Type B pancreatic cell (in vitro differentiated cells): ENCODE results near the gene NPFF. TPM values are rescaled to one million over a fixed set of nuclear protein-coding genes. Genes with fewer than 3 reads are reported as not detected.

Source experiments
- DNase-seq: peaks from one replicate; pipeline ENCODE4 v3.0.0; 2021; ENCODE audit warnings: mixed read lengths; ENCODE audit not compliant: unreplicated experiment; ENCODE audit errors: extremely low spot score
- H3K27ac Mint-ChIP-seq: 2 replicates; pipeline ENCODE4 v1.8.0; 2021; ENCODE audit warnings: mild to moderate bottlenecking, mixed read lengths
- H3K27me3 Mint-ChIP-seq: 2 replicates; pipeline ENCODE4 v1.8.0; 2021; ENCODE audit warnings: mixed read lengths
- H3K36me3 Mint-ChIP-seq: 2 replicates; pipeline ENCODE4 v1.8.0; 2021; ENCODE audit warnings: mixed read lengths
- H3K4me1 Mint-ChIP-seq: one replicate; pipeline ENCODE4 v1.8.0; 2021; ENCODE audit warnings: mixed read lengths; ENCODE audit not compliant: unreplicated experiment
- H3K4me3 Mint-ChIP-seq: 2 replicates; pipeline ENCODE4 v1.8.0; 2021; ENCODE audit warnings: mild to moderate bottlenecking, mixed read lengths
- H3K9me3 Mint-ChIP-seq: 2 replicates; pipeline ENCODE4 v1.8.0; 2021; ENCODE audit warnings: mixed read lengths
- CTCF ChIP-seq: fragments of 200-600 bp; sonication (generic); conservative IDR thresholded peaks from 2 replicates; pipeline ENCODE4 v1.5.0; 2021; ENCODE audit warnings: antibody characterized with exemption, mild to moderate bottlenecking
- total RNA-seq: library from RNA; stranded (reverse); gene quantifications from 2 replicates; pipeline ENCODE4 v1.2.1, GENCODE V29; 2021; ENCODE audit warnings: low replicate concordance

The NPFF gene
- total RNA-seq, 1 donor from 2014 or later: not detected

DNA sequence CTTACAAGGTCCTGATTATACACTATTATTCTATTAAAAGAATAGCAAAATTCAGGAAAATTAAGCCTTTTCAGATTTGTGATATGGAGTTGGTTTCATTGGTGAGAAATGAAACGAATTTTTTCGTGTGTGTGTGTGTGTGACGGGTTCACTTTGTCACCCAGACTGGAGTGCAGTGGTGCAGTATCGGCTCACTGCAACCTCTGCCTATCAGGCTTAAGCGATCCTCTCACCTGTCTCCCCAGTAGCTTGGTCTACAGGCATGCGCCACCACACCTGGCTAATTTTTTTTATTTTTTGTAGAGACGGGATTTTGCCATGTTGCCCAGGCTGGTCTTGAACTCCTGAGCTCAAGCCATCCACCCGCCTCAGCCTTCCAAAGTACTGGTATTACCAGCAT, 45.7 kb downstream of the NPFF start:
- no peak for DNase-seq
- no peaks in the 10 kb centered on the region for H3K9me3 Mint-ChIP-seq
- H3K27ac Mint-ChIP-seq: no peak overlapping the region
- no peak overlapping the region for H3K4me3 Mint-ChIP-seq
- H3K36me3 Mint-ChIP-seq: peaks cover 52% of the 10 kb centered on the region
- no peaks in the 10 kb centered on the region for H3K27me3 Mint-ChIP-seq
- TF ChIP-seq CTCF: no peak
- peaks cover 16% of the 10 kb centered on the region for H3K4me1 Mint-ChIP-seq

DNA sequence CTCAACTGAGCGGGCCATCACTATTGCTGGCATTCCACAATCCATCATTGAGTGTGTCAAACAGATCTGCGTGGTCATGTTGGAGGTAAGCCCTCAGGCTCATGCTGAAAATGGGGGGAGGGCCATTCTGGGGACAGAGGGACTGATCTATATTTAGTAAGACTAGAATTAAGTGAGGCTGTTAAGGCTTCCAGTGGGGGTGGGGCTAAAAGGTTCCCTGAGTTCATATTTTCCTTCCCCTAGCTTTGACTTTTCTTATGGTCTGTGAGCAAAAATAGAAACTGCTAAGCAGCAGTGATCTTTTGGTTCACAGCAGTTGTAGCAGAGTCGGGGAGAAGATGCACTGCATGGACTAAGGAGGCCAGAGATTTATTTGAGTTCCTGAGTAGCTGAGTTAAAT, 46.2 kb downstream of the NPFF start:
- DNase-seq: no peak
- TF ChIP-seq CTCF: no peak
- Mint-ChIP-seq H3K27me3 (no peaks in the 10 kb centered on the region), H3K4me3 (no peak overlapping the region), H3K4me1 (peaks cover 17% of the 10 kb centered on the region), H3K27ac (no peak overlapping the region), H3K9me3 (no peaks in the 10 kb centered on the region), H3K36me3 (peaks cover 52% of the 10 kb centered on the region)

DNA sequence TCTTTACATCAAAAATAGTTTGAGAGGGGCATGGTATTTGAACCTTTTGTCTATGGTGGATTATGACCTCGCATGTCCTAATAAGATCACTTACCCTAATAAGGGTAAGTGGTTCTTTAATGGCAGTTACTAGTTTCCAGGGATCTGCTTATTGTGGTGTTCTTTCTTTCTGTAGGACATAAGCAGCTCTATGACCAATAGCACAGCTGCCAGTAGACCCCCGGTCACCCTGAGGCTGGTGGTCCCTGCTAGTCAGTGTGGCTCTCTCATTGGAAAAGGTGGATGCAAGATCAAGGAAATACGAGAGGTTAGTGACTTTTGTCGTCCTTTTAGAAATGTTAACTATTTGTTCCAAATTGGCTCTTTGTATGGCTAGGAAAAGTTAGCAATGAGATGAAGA, 48.2 kb downstream of the NPFF start:
- H3K9me3 Mint-ChIP-seq: no peaks in the 10 kb centered on the region
- H3K4me3 Mint-ChIP-seq: no peak overlapping the region
- H3K27me3 Mint-ChIP-seq: no peaks in the 10 kb centered on the region
- H3K4me1 Mint-ChIP-seq: peaks cover 25% of the 10 kb centered on the region
- H3K27ac Mint-ChIP-seq: peak overlapping the region; percentile 7
- DNase-seq: no peak
- peaks cover 60% of the 10 kb centered on the region for H3K36me3 Mint-ChIP-seq
- no peak for TF ChIP-seq CTCF

Other genes starting within 250 kb of the NPFF start
- gene ESPL1, start 239.2 kb downstream of the NPFF start, total RNA-seq: 35.1 and 50.0 TPM in 2 replicates
- gene PFDN5, start 211.9 kb downstream of the NPFF start, total RNA-seq: 316 and 336 TPM in 2 replicates
- 44.3 and 58.6 TPM in 2 replicates for gene MYG1, start 207.8 kb downstream of the NPFF start, total RNA-seq
- gene AAAS, start 185.9 kb downstream of the NPFF start, total RNA-seq: 54.7 and 75.4 TPM in 2 replicates
- 0.22 TPM in 1 of 2 replicates, not detected in the other for gene SP7, start 171.1 kb downstream of the NPFF start, total RNA-seq
- 82.9 and 99.5 TPM in 2 replicates for gene SP1, start 127.3 kb downstream of the NPFF start, total RNA-seq
- 1.6 and 2.4 TPM in 2 replicates for gene AMHR2, start 83.6 kb downstream of the NPFF start, total RNA-seq
- 88.1 and 142 TPM in 2 replicates for gene PRR13, start 65.8 kb downstream of the NPFF start, total RNA-seq
- 825 and 1,222 TPM in 2 replicates for gene PCBP2, start 55.4 kb downstream of the NPFF start, total RNA-seq
- gene MAP3K12, start 8.0 kb downstream of the NPFF start, total RNA-seq: 10.6 and 31.6 TPM in 2 replicates
- gene TARBP2, start 6.2 kb downstream of the NPFF start, total RNA-seq: 46.4 and 52.3 TPM in 2 replicates
- 28.5 and 42.2 TPM in 2 replicates for gene ATF7, start 118.9 kb upstream of the NPFF start, total RNA-seq
- gene ATP5MC2, start 168.6 kb upstream of the NPFF start, total RNA-seq: 312 and 402 TPM in 2 replicates
- 66.2 and 86.7 TPM in 2 replicates for gene CALCOCO1, start 220.0 kb upstream of the NPFF start, total RNA-seq
- not detected in 2 replicates for gene CISTR, start 244.5 kb upstream of the NPFF start, total RNA-seq